ENCODE results near the gene ZIC5. TPM values are rescaled to one million over a fixed set of nuclear protein-coding genes. Genes with fewer than 3 reads are reported as not detected.

ZIC5 gene
- total and polyA plus RNA-seq, 2 of the 13 experiments (the other 11 are each of a cell fraction or from before 2014, with no cell fraction given): 0.02 to 0.07 TPM

GRCh38 chr13:99987154-99988019 is 15.8 kb upstream of the ZIC5 start:
- CTCF ChIA-PET (ENCODE audit: low intra/inter-chr PET ratio, low total read pairs): no interaction called here
- TF ChIP-seq CHD4 (IDR thresholded peaks at IDR 0.05; ENCODE audit: borderline replicate concordance, low read length): no peak
- TF ChIP-seq, protein P1, sequence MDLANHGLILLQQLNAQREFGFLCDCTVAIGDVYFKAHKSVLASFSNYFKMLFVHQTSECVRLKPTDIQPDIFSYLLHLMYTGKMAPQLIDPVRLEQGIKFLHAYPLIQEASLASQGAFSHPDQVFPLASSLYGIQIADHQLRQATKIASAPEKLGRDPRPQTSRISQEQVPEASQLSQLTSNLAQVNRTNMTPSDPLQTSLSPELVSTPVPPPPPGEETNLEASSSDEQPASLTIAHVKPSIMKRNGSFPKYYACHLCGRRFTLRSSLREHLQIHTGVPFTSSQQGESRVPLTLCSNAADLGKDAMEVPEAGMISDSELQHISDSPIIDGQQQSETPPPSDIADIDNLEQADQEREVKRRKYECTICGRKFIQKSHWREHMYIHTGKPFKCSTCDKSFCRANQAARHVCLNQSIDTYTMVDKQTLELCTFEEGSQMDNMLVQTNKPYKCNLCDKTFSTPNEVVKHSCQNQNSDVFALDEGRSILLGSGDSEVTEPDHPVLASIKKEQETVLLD (CRISPR knock-in tag; IDR thresholded peaks at IDR 0.05; ENCODE audit: low read depth): no peak
- TF ChIP-seq FIP1L1 (IDR thresholded peaks at IDR 0.05; ENCODE audit: borderline replicate concordance, insufficient read depth, low read depth, low read length): no peak
- no peak for TF ChIP-seq NCOA2 (CRISPR knock-in tag; IDR thresholded peaks at IDR 0.05)
- TF ChIP-seq REPIN1 (CRISPR knock-in tag; IDR thresholded peaks at IDR 0.05; ENCODE audit: borderline replicate concordance, low read depth): no peak
- TF ChIP-seq ZNF335 (CRISPR knock-in tag; IDR thresholded peaks at IDR 0.05): no peak
- no peak for TF ChIP-seq DNMT1 (CRISPR knock-in tag; IDR thresholded peaks at IDR 0.05)
- H3K9ac ChIP-seq (ENCODE audit: insufficient read depth, low read depth, low read length): no peak overlapping the region

More at GRCh38 chr13:99987154-99988019, 15.8 kb upstream of the ZIC5 start:
- Histone ChIP-seq H3K27ac (ENCODE audit: extremely low read length, insufficient read depth, low read length) (no peak overlapping the region), H3K9me3 (ENCODE audit: low read length) (no peaks in the 10 kb centered on the region), H3K27me3 (ENCODE audit: control insufficient read depth in 1 of 2, insufficient read depth in 2 of 2, low read length in 2 of 2) (peaks cover 4 to 51% of the 10 kb centered on the region in 2 experiments), H3K4me1 (ENCODE audit: insufficient read depth, low read length) (peaks cover 29% of the 10 kb centered on the region), H2AFZ (ENCODE audit: low read length) (no peak overlapping the region), H3K4me2 (ENCODE audit: low read depth, low read length) (no peak overlapping the region), H4K20me1 (ENCODE audit: insufficient read depth, low read length) (no peaks in the 10 kb centered on the region), H3K79me2 (ENCODE audit: insufficient read depth, low read length) (no peaks in the 10 kb centered on the region), H3K4me3 (replicated peaks in 1 of 3; ENCODE audit: insufficient read depth in 1 of 3, low read depth in 2 of 3, low read length in 3 of 3) (no peak overlapping the region), H3K36me3 (replicated peaks in 1 of 2; ENCODE audit: control insufficient read depth in 1 of 2, insufficient read depth in 2 of 2, low read length in 2 of 2) (no peaks in the 10 kb centered on the region)
- FAIRE-seq: no peak
- 66% methylated on average over 20 of the region's 20 CpGs for WGBS (ENCODE audit: low lambda C conversion rate)
- no TSS peak for BruUV-seq (replicated peaks)
- ATAC-seq: no peak
- in situ Hi-C loops (cut with HindIII; ENCODE audit: extremely low pct_ligation_motif_present, low pct_unique_long_range_greater_than_20kb): loop anchor here (10.0 kb wide), 1 partner anchor 247 kb away; no protein-coding TSS in a partner anchor
- intact Hi-C loops (cut with micrococcal nuclease; ENCODE audit: unreplicated experiment): loop anchor here (10.0 kb wide), 1 partner anchor 527 kb away; no protein-coding TSS in a partner anchor
- POLR2A ChIA-PET: interaction anchor here (0.5 kb wide), 1 partner anchor 118 kb away, joined by 5 read pairs; no protein-coding TSS in a partner anchor
- no peak for DNase-seq (ENCODE audit: low spot score)
